ENCODE results near the gene EXOC3L1. TPM values are rescaled to one million over a fixed set of nuclear protein-coding genes. Genes with fewer than 3 reads are reported as not detected.

EXOC3L1 gene
- total and polyA plus RNA-seq, 2 of the 4 experiments (the other 2 are of a cell fraction), result not detected

DNA sequence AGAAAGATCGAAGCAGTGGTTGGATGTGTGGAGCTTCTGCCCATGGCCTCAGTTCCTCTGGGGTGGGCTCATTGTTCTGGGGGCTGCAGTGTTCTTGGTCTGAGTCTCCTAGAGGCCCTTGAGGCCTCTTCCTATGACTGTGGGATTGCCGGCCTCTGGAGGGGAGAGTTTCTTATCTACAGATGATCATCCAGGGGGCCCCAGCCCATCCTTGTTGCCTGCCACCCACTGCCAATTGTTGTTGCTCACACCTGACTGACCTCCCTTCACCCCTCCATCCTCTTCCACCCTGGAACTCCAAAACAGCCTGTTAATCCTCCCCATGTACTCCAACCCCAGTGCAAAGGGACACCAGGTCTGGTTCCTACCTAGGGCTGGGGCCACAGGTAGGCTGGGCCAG, 45.0 kb downstream of the EXOC3L1 start:
- BruUV-seq (replicated peaks), result no TSS peak
- Histone ChIP-seq H4K5ac (ENCODE audit: low read depth, low read length) (no peak overlapping the region), H4K91ac (ENCODE audit: insufficient read depth, low read depth, low read length) (no peak overlapping the region), H3K27ac (ENCODE audit: insufficient read depth, low read length) (no peak overlapping the region), H3K79me1 (ENCODE audit: low read depth in 1 of 2, low read length in 2 of 2) (peaks cover 0 to 24% of the 10 kb centered on the region in 2 experiments; a peak in 2 of 4 replicates), H3K18ac (ENCODE audit: low read depth, low read length) (no peak overlapping the region), H3K9me3 (ENCODE audit: control insufficient read depth, insufficient read depth, low read length) (no peaks in the 10 kb centered on the region), H2AFZ (replicated peaks; ENCODE audit: low read length, poor library complexity) (no peak overlapping the region), H3K27me3 (ENCODE audit: control insufficient read depth, insufficient read depth, low read length) (no peaks in the 10 kb centered on the region), H3K4me1 (ENCODE audit: control insufficient read depth, insufficient read depth, low read length) (no peaks in the 10 kb centered on the region), H3K56ac (ENCODE audit: extremely low read depth, insufficient read depth, low read length) (no peak overlapping the region), H3K9me1 (ENCODE audit: insufficient read depth, low read length) (peaks cover 4% of the 10 kb centered on the region; the same call in 1 of the 2 replicates), H3K4ac (ENCODE audit: low read depth, low read length) (no peak overlapping the region), H2BK120ac (ENCODE audit: low read depth, low read length) (no peak overlapping the region), H3K4me3 (ENCODE audit: insufficient read depth, low read depth, low read length) (no peak overlapping the region), H4K20me1 (ENCODE audit: insufficient read depth, low read length) (peaks cover 7% of the 10 kb centered on the region; the same call in 1 of the 2 replicates), H3K4me2 (ENCODE audit: low read depth, low read length) (no peak overlapping the region), H3K9ac (ENCODE audit: low read depth, low read length) (no peak overlapping the region), H2BK5ac (ENCODE audit: low read depth, low read length, poor library complexity, severe bottlenecking) (no peak overlapping the region), H2BK20ac (ENCODE audit: low read depth, low read length) (no peak overlapping the region), H2AK9ac (replicated peaks; ENCODE audit: low read depth, low read length, poor library complexity) (no peak overlapping the region), H3K14ac (replicated peaks; ENCODE audit: low read depth, low read length) (no peak overlapping the region), H3K23ac (ENCODE audit: low read depth, low read length) (no peak overlapping the region), H2BK15ac (ENCODE audit: low read depth, low read length) (no peak overlapping the region), H2AK5ac (ENCODE audit: low read depth, low read length) (no peak overlapping the region), H3K36me3 (ENCODE audit: control insufficient read depth, insufficient read depth, low read length) (peaks cover 80% of the 10 kb centered on the region), H4K8ac (ENCODE audit: low read depth in 2 of 2, low read length in 2 of 2) (no peak overlapping the region)
- TF ChIP-seq POLR2A (IDR thresholded peaks at IDR 0.05; ENCODE audit: low read depth, low read length) (no peak), CEBPB (IDR thresholded peaks at IDR 0.05; ENCODE audit: low read depth, low read length) (no peak), MAZ (IDR thresholded peaks at IDR 0.05; ENCODE audit: borderline replicate concordance, low read depth, low read length) (no peak), NFE2L2 (IDR thresholded peaks at IDR 0.05; ENCODE audit: low read depth, low read length) (no peak), MAFK (IDR thresholded peaks at IDR 0.05; ENCODE audit: low read depth, low read length) (no peak), CHD1 (IDR thresholded peaks at IDR 0.05; ENCODE audit: low read depth, low read length) (no peak), SMC3 (IDR thresholded peaks at IDR 0.05; ENCODE audit: low read depth, low read length) (no peak), RCOR1 (IDR thresholded peaks at IDR 0.05; ENCODE audit: insufficient replicate concordance, low read length) (no peak), BHLHE40 (IDR thresholded peaks at IDR 0.05; ENCODE audit: low read depth, low read length) (no peak), FOS (IDR thresholded peaks at IDR 0.05; ENCODE audit: low read depth, low read length) (no peak), RAD21 (IDR thresholded peaks at IDR 0.05; ENCODE audit: low read length) (no peak), MXI1 (IDR thresholded peaks at IDR 0.05; ENCODE audit: borderline replicate concordance, low read depth, low read length) (no peak), RFX5 (IDR thresholded peaks at IDR 0.05; ENCODE audit: low read depth, low read length) (no peak)
- TF ChIP-seq, protein P1, sequence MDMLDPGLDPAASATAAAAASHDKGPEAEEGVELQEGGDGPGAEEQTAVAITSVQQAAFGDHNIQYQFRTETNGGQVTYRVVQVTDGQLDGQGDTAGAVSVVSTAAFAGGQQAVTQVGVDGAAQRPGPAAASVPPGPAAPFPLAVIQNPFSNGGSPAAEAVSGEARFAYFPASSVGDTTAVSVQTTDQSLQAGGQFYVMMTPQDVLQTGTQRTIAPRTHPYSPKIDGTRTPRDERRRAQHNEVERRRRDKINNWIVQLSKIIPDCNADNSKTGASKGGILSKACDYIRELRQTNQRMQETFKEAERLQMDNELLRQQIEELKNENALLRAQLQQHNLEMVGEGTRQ (IDR thresholded peaks at IDR 0.05; ENCODE audit: low read depth, low read length), result no peak
- TF ChIP-seq, protein P2, sequence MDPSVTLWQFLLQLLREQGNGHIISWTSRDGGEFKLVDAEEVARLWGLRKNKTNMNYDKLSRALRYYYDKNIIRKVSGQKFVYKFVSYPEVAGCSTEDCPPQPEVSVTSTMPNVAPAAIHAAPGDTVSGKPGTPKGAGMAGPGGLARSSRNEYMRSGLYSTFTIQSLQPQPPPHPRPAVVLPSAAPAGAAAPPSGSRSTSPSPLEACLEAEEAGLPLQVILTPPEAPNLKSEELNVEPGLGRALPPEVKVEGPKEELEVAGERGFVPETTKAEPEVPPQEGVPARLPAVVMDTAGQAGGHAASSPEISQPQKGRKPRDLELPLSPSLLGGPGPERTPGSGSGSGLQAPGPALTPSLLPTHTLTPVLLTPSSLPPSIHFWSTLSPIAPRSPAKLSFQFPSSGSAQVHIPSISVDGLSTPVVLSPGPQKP (IDR thresholded peaks at IDR 0.05; ENCODE audit: borderline replicate concordance, low read depth, low read length), result no peak
- TF ChIP-seq, protein P3, sequence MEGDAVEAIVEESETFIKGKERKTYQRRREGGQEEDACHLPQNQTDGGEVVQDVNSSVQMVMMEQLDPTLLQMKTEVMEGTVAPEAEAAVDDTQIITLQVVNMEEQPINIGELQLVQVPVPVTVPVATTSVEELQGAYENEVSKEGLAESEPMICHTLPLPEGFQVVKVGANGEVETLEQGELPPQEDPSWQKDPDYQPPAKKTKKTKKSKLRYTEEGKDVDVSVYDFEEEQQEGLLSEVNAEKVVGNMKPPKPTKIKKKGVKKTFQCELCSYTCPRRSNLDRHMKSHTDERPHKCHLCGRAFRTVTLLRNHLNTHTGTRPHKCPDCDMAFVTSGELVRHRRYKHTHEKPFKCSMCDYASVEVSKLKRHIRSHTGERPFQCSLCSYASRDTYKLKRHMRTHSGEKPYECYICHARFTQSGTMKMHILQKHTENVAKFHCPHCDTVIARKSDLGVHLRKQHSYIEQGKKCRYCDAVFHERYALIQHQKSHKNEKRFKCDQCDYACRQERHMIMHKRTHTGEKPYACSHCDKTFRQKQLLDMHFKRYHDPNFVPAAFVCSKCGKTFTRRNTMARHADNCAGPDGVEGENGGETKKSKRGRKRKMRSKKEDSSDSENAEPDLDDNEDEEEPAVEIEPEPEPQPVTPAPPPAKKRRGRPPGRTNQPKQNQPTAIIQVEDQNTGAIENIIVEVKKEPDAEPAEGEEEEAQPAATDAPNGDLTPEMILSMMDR (conservative IDR thresholded peaks at IDR 0.05; ENCODE audit: low read depth, low read length), result no peak
- WGBS, 2 experiments (ENCODE audit: extremely low coverage in 2 of 2, insufficient read length in 1 of 2), result 100% methylated on average over 1 of the region's 2 CpGs; no CpG with 5 or more reads in 1 of the 2 experiments
- ChIA-PET POLR2A (ENCODE audit: unreplicated experiment) (no interaction called here), CTCF (no interaction called here)
- intact Hi-C loops (cut with micrococcal nuclease), result no loop called here
- dilution Hi-C loops (cut with HindIII; ENCODE audit: low sequenced_read_pairs, unreplicated experiment), result no loop called here
- in situ Hi-C loops (cut with MboI; ENCODE audit: low sequenced_read_pairs), result no loop called here
- ATAC-seq (ENCODE audit: low read depth), result no peak
- DNase-seq, result no peak
